ENCODE data around the gene ARRB1. TPM values are rescaled to one million over a fixed set of nuclear protein-coding genes. Genes with fewer than 3 reads are reported as not detected.

ARRB1 gene
- polyA plus RNA-seq, 4 donors, result 20.0 to 41.5 (median 31.1) TPM

DNA sequence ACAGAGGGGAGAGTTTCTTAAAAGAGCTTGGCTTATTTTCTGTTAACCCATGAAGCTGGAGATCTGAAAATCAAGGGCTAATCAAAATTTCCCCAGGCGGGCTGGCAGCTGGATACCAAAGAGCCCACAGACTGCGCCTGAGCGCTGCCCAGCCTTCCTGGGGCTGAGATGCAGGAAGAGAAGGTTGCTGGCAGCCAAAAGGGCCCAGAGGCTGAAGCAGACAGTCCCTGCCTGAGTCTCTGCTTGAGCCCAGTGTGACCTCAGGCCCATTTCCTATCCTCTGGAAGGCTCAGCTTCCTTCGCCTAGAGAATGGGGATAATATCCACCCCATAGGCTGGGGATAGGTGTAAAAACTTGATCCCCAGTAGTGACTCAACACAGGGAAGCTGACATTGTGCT lies 49.1 kb downstream of the ARRB1 start:
- 58 to 74% (median 62%) methylated on average over 4 of the region's 4 CpGs for WGBS, 3 donors
- no peak overlapping the region for H3K4me3 ChIP-seq (ENCODE audit: low read depth in 1 of 3, low read length in 3 of 3)
- H3K9me3 ChIP-seq (ENCODE audit: control insufficient read depth in 2 of 2, insufficient read depth in 1 of 2, low read depth in 1 of 2, low read length in 1 of 2), result no peaks in the 10 kb centered on the region
- peaks cover 0 to 39% (median 0%) of the 10 kb centered on the region in 3 donors for H3K36me3 ChIP-seq (ENCODE audit: control insufficient read depth in 3 of 3, insufficient read depth in 2 of 3, low read depth in 1 of 3, low read length in 3 of 3)
- FAIRE-seq (no peak), DNase-seq (no peak)
- H3K4me1 ChIP-seq (ENCODE audit: control insufficient read depth in 3 of 3, insufficient read depth in 2 of 3, low read depth in 1 of 3, low read length in 2 of 3), result peaks cover 0 to 16% (median 0%) of the 10 kb centered on the region in 3 donors
- H3K27me3 ChIP-seq (ENCODE audit: control insufficient read depth in 3 of 3, insufficient read depth in 3 of 3, low read length in 3 of 3), result no peaks in the 10 kb centered on the region
- H3K27ac ChIP-seq (ENCODE audit: low read depth in 1 of 3, low read length in 2 of 3), result peak overlapping the region in 1 of 3 donors; percentile 83

DNA sequence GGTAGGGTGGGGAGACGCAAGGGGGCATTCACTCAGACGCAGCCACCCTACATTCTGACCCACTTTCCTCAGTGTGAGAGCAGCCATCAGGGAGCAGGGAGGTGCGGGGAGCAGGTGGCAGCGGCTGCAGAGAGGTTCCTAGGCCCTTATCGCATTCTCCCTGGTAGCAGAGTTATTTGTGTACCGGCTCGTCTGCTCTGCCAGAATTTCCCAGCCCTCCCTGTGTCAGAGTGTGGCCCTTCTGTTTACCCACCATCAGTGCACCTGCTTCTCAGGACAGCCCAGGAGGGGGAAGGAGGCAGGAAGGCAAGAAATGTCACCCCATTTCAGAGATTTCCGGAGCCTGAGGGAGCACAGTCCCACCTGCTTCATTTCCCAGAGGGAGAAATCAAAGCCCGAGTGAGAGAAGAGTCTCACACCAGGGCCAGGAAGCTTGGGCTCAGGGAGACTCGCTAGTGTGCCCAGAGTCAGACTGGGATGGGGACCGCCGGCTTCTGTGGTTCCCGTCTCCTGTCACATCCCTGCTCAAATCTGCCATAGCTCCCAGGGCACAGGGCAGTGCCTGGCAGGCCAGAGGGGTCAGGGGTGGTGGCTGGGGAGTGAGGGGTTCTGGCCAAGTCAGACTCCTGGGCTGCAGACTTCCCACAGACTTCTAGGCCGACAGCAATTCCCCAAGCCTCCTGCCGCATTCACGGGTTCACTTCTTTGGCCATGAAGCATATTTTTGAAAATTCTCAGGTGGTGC lies 49.7 kb downstream of the ARRB1 start:
- Histone ChIP-seq H3K27me3 (ENCODE audit: control insufficient read depth in 3 of 3, insufficient read depth in 3 of 3, low read length in 3 of 3) (no peaks in the 10 kb centered on the region), H3K27ac (ENCODE audit: low read depth in 1 of 3, low read length in 2 of 3) (peak overlapping the region in 2 of 3 donors; percentile 36 to 83), H3K36me3 (ENCODE audit: control insufficient read depth in 3 of 3, insufficient read depth in 2 of 3, low read depth in 1 of 3, low read length in 3 of 3) (peaks cover 0 to 33% (median 0%) of the 10 kb centered on the region in 3 donors), H3K9me3 (ENCODE audit: control insufficient read depth in 2 of 2, insufficient read depth in 1 of 2, low read depth in 1 of 2, low read length in 1 of 2) (no peaks in the 10 kb centered on the region), H3K4me3 (ENCODE audit: low read depth in 1 of 3, low read length in 3 of 3) (no peak overlapping the region), H3K4me1 (ENCODE audit: control insufficient read depth in 3 of 3, insufficient read depth in 2 of 3, low read depth in 1 of 3, low read length in 2 of 3) (peaks cover 0 to 16% (median 0%) of the 10 kb centered on the region in 3 donors)
- DNase-seq (peak; percentile 52 to 54), FAIRE-seq (no peak)
- 20 to 54% (median 36%) methylated on average over 16 of the region's 16 CpGs for WGBS, 3 donors

DNA sequence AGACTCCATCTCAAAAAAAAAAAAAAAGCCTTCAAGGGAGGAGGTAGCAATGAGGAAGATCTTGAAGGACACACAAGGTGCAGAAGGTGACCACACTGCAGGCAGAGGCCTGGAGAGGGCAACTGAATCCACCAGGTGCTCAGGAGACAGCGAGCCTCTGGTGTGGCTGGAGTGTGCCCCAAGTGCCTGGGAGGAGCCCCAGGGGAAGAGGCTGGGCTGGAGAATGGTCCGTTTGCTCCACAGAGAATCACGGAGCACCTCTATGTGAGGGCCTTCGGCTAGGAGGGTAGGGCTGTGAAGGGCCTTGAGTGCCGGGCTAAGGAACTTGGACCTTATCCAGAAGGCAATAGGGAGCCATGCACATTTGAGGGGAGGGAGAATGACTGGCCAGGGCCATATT lies 50.3 kb downstream of the ARRB1 start:
- Histone ChIP-seq H3K4me3 (ENCODE audit: low read depth in 1 of 3, low read length in 3 of 3) (no peak overlapping the region), H3K27me3 (ENCODE audit: control insufficient read depth in 3 of 3, insufficient read depth in 3 of 3, low read length in 3 of 3) (no peaks in the 10 kb centered on the region), H3K4me1 (ENCODE audit: control insufficient read depth in 3 of 3, insufficient read depth in 2 of 3, low read depth in 1 of 3, low read length in 2 of 3) (peaks cover 0 to 11% (median 0%) of the 10 kb centered on the region in 3 donors), H3K27ac (ENCODE audit: low read depth in 1 of 3, low read length in 2 of 3) (peak overlapping the region in 2 of 3 donors; percentile 36 to 83), H3K36me3 (ENCODE audit: control insufficient read depth in 3 of 3, insufficient read depth in 2 of 3, low read depth in 1 of 3, low read length in 3 of 3) (peaks cover 0 to 30% (median 0%) of the 10 kb centered on the region in 3 donors), H3K9me3 (ENCODE audit: control insufficient read depth in 2 of 2, insufficient read depth in 1 of 2, low read depth in 1 of 2, low read length in 1 of 2) (no peaks in the 10 kb centered on the region)
- WGBS, 3 donors, result 8 to 56% (median 37%) methylated on average over 5 of the region's 5 CpGs
- DNase-seq (peak; percentile 33 to 50), FAIRE-seq (no peak)

DNA sequence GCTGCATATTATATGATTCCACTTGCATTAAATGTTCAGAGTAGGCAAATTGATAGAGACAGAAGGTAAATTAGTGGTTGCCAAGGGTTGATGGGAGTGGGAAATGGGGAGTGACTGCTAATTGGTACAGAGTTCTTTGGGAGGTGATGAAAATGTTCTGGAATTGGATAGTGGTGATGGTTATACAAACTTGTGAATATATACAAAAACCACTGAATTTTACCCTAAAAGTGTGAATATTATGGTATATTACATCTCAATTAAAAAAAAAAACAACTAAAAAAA lies 52.5 kb downstream of the ARRB1 start:
- peaks cover 0 to 30% (median 0%) of the 10 kb centered on the region in 3 donors for H3K36me3 ChIP-seq (ENCODE audit: control insufficient read depth in 3 of 3, insufficient read depth in 2 of 3, low read depth in 1 of 3, low read length in 3 of 3)
- H3K4me1 ChIP-seq (ENCODE audit: control insufficient read depth in 3 of 3, insufficient read depth in 2 of 3, low read depth in 1 of 3, low read length in 2 of 3), result peaks cover 0 to 10% (median 0%) of the 10 kb centered on the region in 3 donors
- no peak overlapping the region for H3K4me3 ChIP-seq (ENCODE audit: low read depth in 1 of 3, low read length in 3 of 3)
- FAIRE-seq, result no peak
- H3K27ac ChIP-seq (ENCODE audit: low read depth in 1 of 3, low read length in 2 of 3), result no peak overlapping the region
- H3K27me3 ChIP-seq (ENCODE audit: control insufficient read depth in 3 of 3, insufficient read depth in 3 of 3, low read length in 3 of 3), result no peaks in the 10 kb centered on the region
- no peak for DNase-seq
- no peaks in the 10 kb centered on the region for H3K9me3 ChIP-seq (ENCODE audit: control insufficient read depth in 2 of 2, insufficient read depth in 1 of 2, low read depth in 1 of 2, low read length in 1 of 2)

DNA sequence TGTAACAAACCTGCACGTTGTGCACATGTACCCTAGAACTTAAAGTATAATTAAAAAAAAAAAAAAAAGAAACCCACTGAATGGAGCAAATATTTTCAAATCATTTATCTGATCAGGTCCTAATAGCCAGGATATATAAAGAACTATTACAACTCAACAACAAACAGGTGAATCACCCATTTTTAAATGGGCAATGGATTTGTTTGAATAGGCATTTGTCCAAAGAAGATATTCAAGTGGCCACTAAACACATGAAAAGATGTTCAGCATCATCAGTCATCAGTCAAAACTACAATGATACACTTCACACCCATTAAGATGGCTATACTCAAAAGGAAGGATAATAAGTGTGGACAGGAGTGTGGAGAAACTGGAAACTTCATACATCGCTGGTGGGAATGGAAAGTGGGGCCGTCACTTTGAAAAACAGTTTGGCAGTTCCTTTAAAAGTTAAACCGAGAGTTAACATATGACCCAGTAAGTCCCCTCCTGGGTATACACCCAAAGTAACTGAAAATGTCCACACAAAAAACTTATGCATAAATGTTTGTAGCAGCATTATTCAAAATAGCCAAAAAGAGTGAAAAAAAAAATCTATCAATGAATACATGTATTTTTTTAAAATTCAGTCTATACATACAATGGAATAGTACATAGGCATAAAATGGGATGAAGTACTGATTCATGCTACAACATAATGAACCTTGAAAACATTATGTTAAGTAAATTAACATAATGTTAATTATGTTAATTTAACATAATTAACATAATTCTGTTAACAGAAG lies 53.1 kb downstream of the ARRB1 start:
- FAIRE-seq, result no peak
- Histone ChIP-seq H3K27me3 (ENCODE audit: control insufficient read depth in 3 of 3, insufficient read depth in 3 of 3, low read length in 3 of 3) (no peaks in the 10 kb centered on the region), H3K4me1 (ENCODE audit: control insufficient read depth in 3 of 3, insufficient read depth in 2 of 3, low read depth in 1 of 3, low read length in 2 of 3) (peaks cover 0 to 10% (median 0%) of the 10 kb centered on the region in 3 donors), H3K36me3 (ENCODE audit: control insufficient read depth in 3 of 3, insufficient read depth in 2 of 3, low read depth in 1 of 3, low read length in 3 of 3) (peaks cover 0 to 29% (median 0%) of the 10 kb centered on the region in 3 donors), H3K4me3 (ENCODE audit: low read depth in 1 of 3, low read length in 3 of 3) (no peak overlapping the region), H3K27ac (ENCODE audit: low read depth in 1 of 3, low read length in 2 of 3) (no peak overlapping the region), H3K9me3 (ENCODE audit: control insufficient read depth in 2 of 2, insufficient read depth in 1 of 2, low read depth in 1 of 2, low read length in 1 of 2) (no peaks in the 10 kb centered on the region)
- DNase-seq, result no peak
- WGBS, 3 donors, result 86 to 93% (median 90%) methylated on average over 3 to 4 of the region's 4 CpGs

DNA sequence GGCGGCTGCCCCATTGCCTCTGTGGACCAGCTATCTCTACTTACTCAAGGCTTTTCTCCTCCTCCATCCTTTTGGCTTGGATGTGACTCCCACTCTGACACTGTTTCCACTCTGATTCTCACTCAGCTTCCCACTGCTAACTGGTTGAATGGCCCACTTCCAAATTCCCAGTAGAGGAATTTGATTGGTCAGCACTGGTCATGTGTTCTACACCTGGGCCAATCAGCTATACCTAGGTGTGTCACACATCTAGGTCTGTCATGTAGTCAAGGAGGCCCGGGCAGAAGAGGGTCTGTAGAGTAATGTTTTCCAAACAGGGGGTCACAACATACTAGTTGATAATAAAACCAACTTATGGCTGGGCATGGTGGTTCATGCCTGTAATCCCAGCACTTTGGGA lies 57.6 kb downstream of the ARRB1 start:
- no peaks in the 10 kb centered on the region for H3K27me3 ChIP-seq (ENCODE audit: control insufficient read depth in 3 of 3, insufficient read depth in 3 of 3, low read length in 3 of 3)
- FAIRE-seq, result no peak
- no peaks in the 10 kb centered on the region for H3K9me3 ChIP-seq (ENCODE audit: control insufficient read depth in 2 of 2, insufficient read depth in 1 of 2, low read depth in 1 of 2, low read length in 1 of 2)
- H3K4me3 ChIP-seq (ENCODE audit: low read depth in 1 of 3, low read length in 3 of 3), result no peak overlapping the region
- H3K27ac ChIP-seq (ENCODE audit: low read depth in 1 of 3, low read length in 2 of 3), result no peak overlapping the region
- peaks cover 0 to 52% (median 5%) of the 10 kb centered on the region in 3 donors for H3K36me3 ChIP-seq (ENCODE audit: control insufficient read depth in 3 of 3, insufficient read depth in 2 of 3, low read depth in 1 of 3, low read length in 3 of 3)
- no peak for DNase-seq
- H3K4me1 ChIP-seq (ENCODE audit: control insufficient read depth in 3 of 3, insufficient read depth in 2 of 3, low read depth in 1 of 3, low read length in 2 of 3), result no peaks in the 10 kb centered on the region
- 86 to 97% (median 96%) methylated on average over 2 of the region's 2 CpGs for WGBS, 3 donors

DNA sequence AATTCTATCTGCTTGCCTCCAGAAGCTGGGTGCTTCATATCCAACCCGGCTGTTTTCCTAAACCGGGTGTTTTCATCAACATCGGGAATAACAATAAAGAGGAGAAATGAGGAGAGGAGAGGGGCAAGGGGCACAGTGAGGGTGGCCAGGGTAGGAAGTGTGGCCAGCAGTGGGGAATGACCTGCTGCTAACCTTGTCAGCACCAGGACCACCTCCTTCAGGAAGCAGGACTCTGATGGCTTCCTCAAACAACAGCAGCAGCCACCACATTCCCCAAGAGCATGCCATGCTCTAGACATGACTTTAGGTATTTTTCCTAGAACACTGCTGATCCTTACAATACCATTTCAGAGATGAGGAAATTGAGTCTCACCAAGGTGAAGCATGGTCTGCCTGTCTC lies 58.5 kb downstream of the ARRB1 start:
- FAIRE-seq (no peak), DNase-seq (no peak)
- no peak overlapping the region for H3K27ac ChIP-seq (ENCODE audit: low read depth in 1 of 3, low read length in 2 of 3)
- H3K4me1 ChIP-seq (ENCODE audit: control insufficient read depth in 3 of 3, insufficient read depth in 2 of 3, low read depth in 1 of 3, low read length in 2 of 3), result no peaks in the 10 kb centered on the region
- H3K4me3 ChIP-seq (ENCODE audit: low read depth in 1 of 3, low read length in 3 of 3), result no peak overlapping the region
- H3K27me3 ChIP-seq (ENCODE audit: control insufficient read depth in 3 of 3, insufficient read depth in 3 of 3, low read length in 3 of 3), result no peaks in the 10 kb centered on the region
- WGBS, 3 donors, result 81 to 87% (median 86%) methylated on average over 3 of the region's 3 CpGs
- H3K9me3 ChIP-seq (ENCODE audit: control insufficient read depth in 2 of 2, insufficient read depth in 1 of 2, low read depth in 1 of 2, low read length in 1 of 2), result no peaks in the 10 kb centered on the region
- peaks cover 2 to 59% (median 5%) of the 10 kb centered on the region in 3 donors for H3K36me3 ChIP-seq (ENCODE audit: control insufficient read depth in 3 of 3, insufficient read depth in 2 of 3, low read depth in 1 of 3, low read length in 3 of 3)

DNA sequence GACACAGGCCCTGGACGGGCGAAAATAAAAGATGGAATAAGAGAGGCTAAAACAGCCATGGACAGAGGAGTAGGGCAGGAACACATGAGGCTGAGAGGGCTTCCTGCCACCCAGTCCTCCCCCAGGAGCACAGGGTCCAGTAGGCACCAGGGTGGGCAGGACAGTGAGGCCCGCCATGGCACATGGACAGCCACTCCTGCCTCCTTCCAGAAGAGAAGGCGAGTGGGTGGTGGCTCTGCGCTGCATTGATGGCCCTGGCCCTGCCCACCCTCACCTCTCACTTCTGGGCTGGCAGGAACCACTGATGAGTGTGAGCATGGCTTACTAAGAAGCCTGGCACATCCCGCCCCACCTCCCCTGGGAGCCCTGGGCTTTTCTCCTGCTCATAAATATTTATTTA lies 59.7 kb downstream of the ARRB1 start:
- 91 to 97% (median 95%) methylated on average over 6 of the region's 6 CpGs for WGBS, 3 donors
- H3K4me1 ChIP-seq (ENCODE audit: control insufficient read depth in 3 of 3, insufficient read depth in 2 of 3, low read depth in 1 of 3, low read length in 2 of 3), result no peaks in the 10 kb centered on the region
- no peaks in the 10 kb centered on the region for H3K9me3 ChIP-seq (ENCODE audit: control insufficient read depth in 2 of 2, insufficient read depth in 1 of 2, low read depth in 1 of 2, low read length in 1 of 2)
- peaks cover 5 to 70% (median 7%) of the 10 kb centered on the region in 3 donors for H3K36me3 ChIP-seq (ENCODE audit: control insufficient read depth in 3 of 3, insufficient read depth in 2 of 3, low read depth in 1 of 3, low read length in 3 of 3)
- H3K27ac ChIP-seq (ENCODE audit: low read depth in 1 of 3, low read length in 2 of 3), result no peak overlapping the region
- no peak for DNase-seq
- no peak overlapping the region for H3K4me3 ChIP-seq (ENCODE audit: low read depth in 1 of 3, low read length in 3 of 3)
- FAIRE-seq, result no peak
- no peaks in the 10 kb centered on the region for H3K27me3 ChIP-seq (ENCODE audit: control insufficient read depth in 3 of 3, insufficient read depth in 3 of 3, low read length in 3 of 3)
